C4-2B (cell line): ENCODE data around the gene DARS2.
"Not testable (repeated sequence)": the region's sequence is repeated elsewhere in the genome, so short reads cannot be mapped to it uniquely, and the experiment has no call there.

Experiments
- H3K27ac ChIP-seq: fragments of 450-650 bp; 2 replicates; pipeline ENCODE4 v1.5.1; 2017
- CTCF ChIP-seq: fragments of 450-650 bp; conservative IDR thresholded peaks from 2 replicates; pipeline ENCODE4 v1.5.1; 2017; ENCODE audit warnings: mild to moderate bottlenecking
- ZFX ChIP-seq: fragments of 450-650 bp; IDR thresholded peaks from 2 replicates; pipeline ENCODE4 v1.6.1; 2017

DARS2 gene

GRCh38 chr1:173802961-173803360, 21.5 kb upstream of the DARS2 start:
- no peak for TF ChIP-seq CTCF
- no peak for TF ChIP-seq ZFX
- no peak overlapping the region for H3K27ac ChIP-seq

- H3K27ac ChIP-seq: not testable (repeated sequence)
These were observed 10.8 kb upstream of the DARS2 start for GRCh38 chr1:173813654-173814053.

GRCh38 chr1:173818459-173818858, 6.0 kb upstream of the DARS2 start:
- H3K27ac ChIP-seq: no peak overlapping the region
- TF ChIP-seq CTCF: no peak
- no peak for TF ChIP-seq ZFX

GRCh38 chr1:173821680-173822079, 2.8 kb upstream of the DARS2 start:
- TF ChIP-seq CTCF (no peak), ZFX (no peak)
- H3K27ac ChIP-seq: no peak overlapping the region

GRCh38 chr1:173823781-173824314, 625 bp upstream of the DARS2 start:
- peak overlapping the region; percentile 91 for H3K27ac ChIP-seq

GRCh38 chr1:173827611-173828010, 3.1 kb downstream of the DARS2 start:
- H3K27ac ChIP-seq: no peak overlapping the region
- no peak for TF ChIP-seq ZFX
- no peak for TF ChIP-seq CTCF

More at GRCh38 chr1:173823781-173824314, 625 bp upstream of the DARS2 start:
- TF ChIP-seq CTCF (no peak), ZFX (0 out of 2 replicates have a peak, but pooled peaks have one; percentile 30)

- TF ChIP-seq CTCF (no peak), ZFX (no peak)
- H3K27ac ChIP-seq: no peak overlapping the region
These were observed 8.3 kb downstream of the DARS2 start for GRCh38 chr1:173832748-173833147.

GRCh38 chr1:173852105-173852504, 27.6 kb downstream of the DARS2 start:
- TF ChIP-seq ZFX: no peak
- TF ChIP-seq CTCF: no peak

More at GRCh38 chr1:173852105-173852504, 27.6 kb downstream of the DARS2 start:
- no peak overlapping the region for H3K27ac ChIP-seq
